Astrocyte (in vitro differentiated cells and primary cell): ENCODE data around the gene TERT. TPM values are rescaled to one million over a fixed set of nuclear protein-coding genes. Genes with fewer than 3 reads are reported as not detected.

Experiments used
- DNase-seq: peaks from one replicate; pipeline ENCODE4 v3.0.0-alpha.2; 2010; ENCODE audit warnings: low read depth
- FAIRE-seq: peaks from 2 replicates; lab custom pipeline; 2011; peaks lifted over from hg19 to GRCh38; lab: Jason Lieb, UNC
- H2AFZ ChIP-seq: 2 replicates; pipeline ENCODE4 v1.6.0; 2012; ENCODE audit warnings: low read depth, low read length, inconsistent platforms
- H3K27ac ChIP-seq: 2 replicates; pipeline ENCODE4 v1.5.1; 2011; ENCODE audit warnings: low read depth, low read length, inconsistent platforms
- H3K27me3 ChIP-seq: 2 replicates; pipeline ENCODE4 v1.6.0; 2011; ENCODE audit warnings: low read length, inconsistent platforms; ENCODE audit not compliant: insufficient read depth
- H3K36me3 ChIP-seq: 2 replicates; pipeline ENCODE4 v1.5.1; 2011; ENCODE audit warnings: low read length, inconsistent platforms; ENCODE audit not compliant: insufficient read depth
- H3K4me1 ChIP-seq: 2 replicates; pipeline ENCODE4 v1.5.1; 2011; ENCODE audit warnings: low read length, inconsistent platforms; ENCODE audit not compliant: insufficient read depth
- H3K4me2 ChIP-seq: 2 replicates; pipeline ENCODE4 v1.6.0; 2012; ENCODE audit warnings: low read length, inconsistent platforms
- H3K4me3 ChIP-seq: 2 replicates; pipeline ENCODE4 v1.5.1; 2011; ENCODE audit warnings: low read depth, mild to moderate bottlenecking, low read length, inconsistent platforms; ENCODE audit not compliant: insufficient read depth
- H3K79me2 ChIP-seq: 2 replicates; pipeline ENCODE4 v1.6.0; 2012; ENCODE audit warnings: mild to moderate bottlenecking, low read length, inconsistent platforms; ENCODE audit not compliant: insufficient read depth
- H3K9ac ChIP-seq: 2 replicates; pipeline ENCODE4 v1.6.0; 2012; ENCODE audit warnings: mild to moderate bottlenecking, low read length, inconsistent platforms
- H3K9me3 ChIP-seq: 2 replicates; pipeline ENCODE4 v1.5.1; 2012; ENCODE audit warnings: low read depth, mild to moderate bottlenecking, low read length, inconsistent platforms; ENCODE audit not compliant: insufficient read depth
- H4K20me1 ChIP-seq: 2 replicates; pipeline ENCODE4 v1.6.0; 2012; ENCODE audit warnings: low read length, inconsistent platforms; ENCODE audit not compliant: insufficient read depth
- H3K27ac Mint-ChIP-seq: one replicate; pipeline ENCODE4 v1.8.0; 2021; ENCODE audit warnings: mild to moderate bottlenecking, mixed read lengths; ENCODE audit not compliant: unreplicated experiment
- H3K27me3 Mint-ChIP-seq: one replicate; pipeline ENCODE4 v1.8.0; 2021; ENCODE audit warnings: low read depth, mixed read lengths; ENCODE audit not compliant: unreplicated experiment
- H3K36me3 Mint-ChIP-seq: one replicate; pipeline ENCODE4 v1.8.0; 2021; ENCODE audit warnings: low read depth, mixed read lengths; ENCODE audit not compliant: unreplicated experiment
- H3K4me1 Mint-ChIP-seq: one replicate; pipeline ENCODE4 v1.8.0; 2021; ENCODE audit warnings: low read depth, mixed read lengths; ENCODE audit not compliant: unreplicated experiment
- H3K4me3 Mint-ChIP-seq: one replicate; pipeline ENCODE4 v1.8.0; 2021; ENCODE audit warnings: mild to moderate bottlenecking, moderate library complexity, mixed read lengths; ENCODE audit not compliant: unreplicated experiment
- H3K9me3 Mint-ChIP-seq: one replicate; pipeline ENCODE4 v1.8.0; 2021; ENCODE audit warnings: mild to moderate bottlenecking, mixed read lengths; ENCODE audit not compliant: unreplicated experiment
- CTCF ChIP-seq: IDR thresholded peaks from 2 replicates; pipeline ENCODE4 v1.5.1; 2011; ENCODE audit warnings: low read depth, mild to moderate bottlenecking, inconsistent platforms, low read length, moderate library complexity; ENCODE audit not compliant: insufficient read depth
- EZH2 ChIP-seq: IDR thresholded peaks from 2 replicates; pipeline ENCODE4 v1.6.1; 2012; ENCODE audit warnings: mild to moderate bottlenecking, low read length, inconsistent platforms; ENCODE audit not compliant: insufficient read depth
- total RNA-seq: library from RNA; stranded (reverse); gene quantifications from 2 replicates; pipeline ENCODE4 v1.2.1, GENCODE V29; 2021

Gene TERT
- total RNA-seq, 1 donor from 2014 or later = 0.50 TPM

DNA sequence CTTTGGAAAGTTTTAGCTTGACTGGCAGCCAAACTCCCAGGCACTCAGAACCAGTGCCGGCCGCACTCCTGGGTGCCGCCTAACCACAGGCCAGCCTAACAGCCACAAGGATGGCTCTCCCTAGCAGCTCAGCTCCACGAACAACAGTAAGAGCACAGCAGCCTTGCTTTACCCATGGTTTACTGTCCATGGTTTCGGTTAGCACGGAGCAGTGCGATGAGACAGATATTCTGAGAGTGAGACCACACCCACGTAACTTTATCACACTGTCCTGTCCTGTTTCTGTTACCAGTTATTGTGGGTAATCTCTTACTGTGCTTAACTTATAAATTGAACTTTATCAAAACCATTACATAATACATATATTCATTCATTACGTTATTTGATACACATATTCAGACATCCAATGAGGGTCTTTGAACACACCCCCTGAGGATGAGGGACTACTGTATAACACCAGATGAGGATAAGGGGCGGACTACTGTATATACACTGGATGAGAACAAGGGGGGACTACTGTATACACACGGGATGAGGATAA, 37.7 kb upstream of the TERT start:
- Mint-ChIP-seq H3K36me3 (peaks cover 34% of the 10 kb centered on the region), H3K27me3 (no peaks in the 10 kb centered on the region), H3K9me3 (peaks cover 22% of the 10 kb centered on the region), H3K27ac (no peak overlapping the region), H3K4me3 (no peak overlapping the region), H3K4me1 (peaks cover 9% of the 10 kb centered on the region)
- H3K9ac ChIP-seq = no peak overlapping the region
- H3K36me3 ChIP-seq = peaks cover 13% of the 10 kb centered on the region
- H4K20me1 ChIP-seq = peaks cover 50% of the 10 kb centered on the region
- H3K79me2 ChIP-seq = peaks cover 8% of the 10 kb centered on the region
- DNase-seq (no peak), FAIRE-seq (no peak)
- no peaks in the 10 kb centered on the region for H3K4me1 ChIP-seq
- no peak overlapping the region for H3K4me3 ChIP-seq
- no peak overlapping the region for H3K27ac ChIP-seq
- no peak overlapping the region for H3K4me2 ChIP-seq
- TF ChIP-seq EZH2 = no peak
- H3K9me3 ChIP-seq = peaks cover 5% of the 10 kb centered on the region
- no peak overlapping the region for H2AFZ ChIP-seq
- no peaks in the 10 kb centered on the region for H3K27me3 ChIP-seq

- FAIRE-seq (no peak), DNase-seq (no peak)
- Mint-ChIP-seq H3K36me3 (peaks cover 39% of the 10 kb centered on the region), H3K27me3 (no peaks in the 10 kb centered on the region), H3K4me1 (peaks cover 12% of the 10 kb centered on the region), H3K4me3 (no peak overlapping the region), H3K27ac (no peak overlapping the region), H3K9me3 (peaks cover 27% of the 10 kb centered on the region)
- Histone ChIP-seq H3K9me3 (peaks cover 5% of the 10 kb centered on the region), H3K4me3 (no peak overlapping the region), H3K36me3 (peaks cover 10% of the 10 kb centered on the region), H3K4me2 (no peak overlapping the region), H3K9ac (no peak overlapping the region), H3K27ac (no peak overlapping the region), H3K27me3 (no peaks in the 10 kb centered on the region), H4K20me1 (peaks cover 49% of the 10 kb centered on the region), H3K4me1 (no peaks in the 10 kb centered on the region), H2AFZ (no peak overlapping the region), H3K79me2 (peaks cover 8% of the 10 kb centered on the region)
- no peak for TF ChIP-seq CTCF
- no peak for TF ChIP-seq EZH2
These were observed 37.1 kb upstream of the TERT start for GRCh38 chr5:1331861-1332405.

DNA sequence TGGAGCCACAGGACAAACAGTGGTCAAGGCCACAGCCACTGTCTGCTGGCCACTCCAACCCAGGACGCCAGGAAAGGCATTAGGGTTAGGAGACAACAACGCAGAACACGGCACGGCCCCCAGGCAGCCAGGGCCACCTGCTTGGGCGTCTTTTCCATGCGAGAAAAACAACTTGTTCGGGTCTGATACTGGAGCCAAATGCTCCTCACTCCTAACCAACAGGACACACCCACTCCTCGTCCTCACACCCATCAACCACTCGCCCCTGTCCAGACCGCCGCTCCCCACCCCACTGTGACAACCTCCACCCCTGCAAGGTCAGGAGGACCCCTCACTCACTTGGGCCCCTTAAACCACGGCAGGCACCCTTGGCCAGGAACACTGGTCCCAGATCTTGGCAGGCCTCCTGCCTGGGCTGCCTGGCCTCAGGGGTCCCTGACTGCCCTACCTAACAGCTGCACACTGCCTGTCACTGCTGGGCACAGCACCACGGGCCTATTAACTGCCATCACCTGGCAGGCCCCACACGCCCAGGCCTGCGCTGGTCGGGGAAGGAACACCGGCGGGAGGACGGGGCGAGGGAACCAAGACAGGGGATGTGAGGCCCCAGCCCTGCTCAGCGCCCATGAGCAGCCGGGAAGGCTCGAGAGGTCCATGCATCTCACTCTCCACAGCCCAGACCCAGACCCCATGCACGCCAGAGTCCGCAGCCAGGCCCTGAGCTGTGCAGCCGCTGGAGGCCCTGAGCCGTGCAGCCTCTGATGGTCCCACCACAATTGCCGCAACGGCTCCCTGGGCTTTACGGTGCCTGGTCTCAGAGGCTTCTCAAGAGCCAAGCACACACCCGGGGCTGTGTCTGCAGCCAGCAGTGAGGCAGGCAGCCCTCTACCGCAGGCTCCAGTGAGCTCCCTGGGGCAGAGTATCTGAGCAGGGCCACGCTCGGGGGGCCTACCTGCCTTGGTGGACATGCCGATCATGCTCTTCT, 36.3 kb upstream of the TERT start:
- peaks cover 35% of the 10 kb centered on the region for H3K9me3 Mint-ChIP-seq
- H3K36me3 ChIP-seq = peaks cover 10% of the 10 kb centered on the region
- no peak overlapping the region for H3K4me3 ChIP-seq
- no peak for TF ChIP-seq CTCF
- TF ChIP-seq EZH2 = no peak
- H3K36me3 Mint-ChIP-seq = peaks cover 41% of the 10 kb centered on the region
- DNase-seq (no peak), FAIRE-seq (no peak)
- no peaks in the 10 kb centered on the region for H3K27me3 ChIP-seq
- H3K4me1 ChIP-seq = no peaks in the 10 kb centered on the region
- H3K9me3 ChIP-seq = peaks cover 5% of the 10 kb centered on the region
- H4K20me1 ChIP-seq = peaks cover 52% of the 10 kb centered on the region
- no peak overlapping the region for H3K4me3 Mint-ChIP-seq
- H3K4me2 ChIP-seq = no peak overlapping the region
- peak overlapping the region; percentile 69 for H3K27ac Mint-ChIP-seq
- no peak overlapping the region for H2AFZ ChIP-seq
- H3K79me2 ChIP-seq = peaks cover 3% of the 10 kb centered on the region
- H3K4me1 Mint-ChIP-seq = peaks cover 17% of the 10 kb centered on the region
- H3K27ac ChIP-seq = no peak overlapping the region
- H3K9ac ChIP-seq = no peak overlapping the region
- no peaks in the 10 kb centered on the region for H3K27me3 Mint-ChIP-seq
